Lower leg skin (tissue), 4 donors: ENCODE measurements around the gene WDR70. TPM values are rescaled to one million over a fixed set of nuclear protein-coding genes. Genes with fewer than 3 reads are reported as not detected.

ENCODE experiments used
- DNase-seq, 2 donors: peaks; one replicate each; pipeline ENCODE4 v3.0.0-alpha.2; 2019; ENCODE audit warnings: low spot score in 2 of 2
- H3K4me3 ChIP-seq: fragments of 200-600 bp; sonication (generic); 2 replicates; pipeline ENCODE4 v1.5.1; 2017; ENCODE audit warnings: mild to moderate bottlenecking, low read depth; ENCODE audit not compliant: poor library complexity, severe bottlenecking
- CTCF ChIP-seq, 3 donors: fragments of 450-650 bp; IDR thresholded peaks; one replicate each; pipeline ENCODE4 v1.5.1; 2016; ENCODE audit warnings: antibody characterized with exemption in 3 of 3, mild to moderate bottlenecking in 3 of 3, moderate library complexity in 2 of 3
- POLR2A ChIP-seq, 2 donors: fragments of 450-650 bp; IDR thresholded peaks; one replicate each; pipeline ENCODE4 v1.6.1; 2016 to 2017; ENCODE audit warnings: antibody characterized with exemption in 2 of 2, mild to moderate bottlenecking in 1 of 2, moderate library complexity in 1 of 2
- WGBS, 2 donors: methylation state at CpG; one replicate each; pipeline ENCODE4 v1.1.5; 2018; 5-methylcytosine and 5-hydroxymethylcytosine counted together
- intact Hi-C: fragments of 100-400 bp; cut with DNase I; formaldehyde crosslinking; loops from one replicate; pipeline ENCODE4 v1.15.0; 2023; ENCODE audit warnings: low total_unique reads
- total RNA-seq, 4 donors: library from RNA; depleted of rRNA; stranded (reverse); fragments of >200 nt; gene quantifications; one replicate each; pipeline ENCODE4 v1.1.0, GENCODE V29; 2016

The WDR70 gene
- total RNA-seq, 4 donors from 2014 or later: 19.1 to 25.5 (median 23.7) TPM

DNA sequence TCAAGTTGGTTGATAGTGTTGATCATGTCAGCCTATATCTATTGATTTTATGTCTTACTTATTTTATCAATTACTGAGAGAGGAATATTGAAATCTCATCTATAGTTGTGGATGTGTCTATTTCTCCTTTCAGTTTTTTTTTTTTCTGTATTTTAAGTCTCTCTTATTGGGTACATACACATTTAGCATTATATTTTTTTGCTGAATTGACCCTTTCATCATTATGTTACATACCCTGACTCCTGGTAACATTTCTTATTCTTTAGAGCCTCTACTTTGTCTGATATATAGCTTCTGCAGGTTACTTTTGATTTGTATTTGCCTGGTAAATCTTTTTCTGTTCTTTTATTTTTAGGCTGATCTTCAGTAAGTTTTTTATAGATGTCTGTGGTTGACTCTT, 281.2 kb downstream of the WDR70 start:
- no peak for TF ChIP-seq CTCF (IDR thresholded peaks at IDR 0.05)
- no peak for TF ChIP-seq POLR2A (IDR thresholded peaks at IDR 0.05)
- intact Hi-C loops: no loop called here
- H3K4me3 ChIP-seq: no peak overlapping the region
- no peak for DNase-seq

DNA sequence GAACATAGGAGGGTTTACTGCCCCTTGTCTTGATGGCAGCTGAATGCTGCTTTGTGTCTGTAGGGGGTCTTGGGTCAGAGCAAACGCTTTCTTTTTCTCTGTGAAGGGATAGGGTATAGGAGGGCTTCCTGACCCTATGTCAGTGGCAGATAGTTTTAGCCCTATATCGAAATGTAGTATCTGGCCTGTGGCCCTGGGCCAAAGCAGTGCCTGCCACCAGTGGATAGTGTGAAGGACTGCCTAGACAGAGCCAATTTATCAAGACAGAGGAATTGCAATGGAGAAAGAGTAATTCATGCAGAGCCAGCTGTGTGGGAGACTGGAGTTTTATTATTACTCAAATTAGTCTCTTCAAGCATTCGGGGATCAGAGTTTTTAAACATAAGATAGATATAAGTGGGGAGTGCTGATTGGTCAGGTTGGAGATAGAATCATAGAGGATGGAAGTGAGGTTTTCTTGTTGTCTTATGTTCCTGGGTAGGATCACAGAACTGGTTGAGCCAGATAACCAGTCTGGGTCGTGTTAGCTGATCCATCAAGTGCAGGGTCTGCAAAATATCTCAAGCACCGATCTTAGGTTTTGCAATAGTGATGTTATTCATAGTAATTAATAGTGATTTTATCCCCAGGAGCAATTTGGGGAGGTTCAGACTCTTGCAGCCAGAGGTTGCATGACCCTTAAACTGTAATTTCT, 282.3 kb downstream of the WDR70 start:
- no peak for TF ChIP-seq POLR2A (IDR thresholded peaks at IDR 0.05)
- no peak for TF ChIP-seq CTCF (IDR thresholded peaks at IDR 0.05)
- H3K4me3 ChIP-seq: no peak overlapping the region
- intact Hi-C loops: no loop called here
- 66 to 71% methylated on average over 5 of the region's 5 CpGs for WGBS, 2 donors
- DNase-seq: no peak

GRCh38 chr5:37661951-37662350, 282.8 kb downstream of the WDR70 start:
- WGBS, 2 donors: 65 to 73% methylated on average over 2 of the region's 2 CpGs
- no peak overlapping the region for H3K4me3 ChIP-seq
- intact Hi-C loops: no loop called here
- no peak for DNase-seq
- no peak for TF ChIP-seq CTCF (IDR thresholded peaks at IDR 0.05)
- TF ChIP-seq POLR2A (IDR thresholded peaks at IDR 0.05): no peak

GRCh38 chr5:37662362-37662761, 283.2 kb downstream of the WDR70 start:
- intact Hi-C loops: no loop called here
- no peak for TF ChIP-seq CTCF (IDR thresholded peaks at IDR 0.05)
- TF ChIP-seq POLR2A (IDR thresholded peaks at IDR 0.05): no peak
- H3K4me3 ChIP-seq: no peak overlapping the region
- DNase-seq: no peak
- 65 to 75% methylated on average over 3 of the region's 3 CpGs for WGBS, 2 donors

GRCh38 chr5:37662789-37663485, 283.8 kb downstream of the WDR70 start:
- TF ChIP-seq CTCF (IDR thresholded peaks at IDR 0.05): no peak
- TF ChIP-seq POLR2A (IDR thresholded peaks at IDR 0.05): no peak
- no peak overlapping the region for H3K4me3 ChIP-seq
- DNase-seq: no peak
- intact Hi-C loops: no loop called here
- 66% methylated on average over 5 of the region's 5 CpGs for WGBS, 2 donors
